Measurements from ENCODE around the gene HRH4.

HRH4 gene

GRCh38 chr18:24517554-24517953 is 57.1 kb downstream of the HRH4 start:
- DNase-seq (ENCODE audit: low read depth in 1 of 2, low spot score in 1 of 2): no peak
- TF ChIP-seq GABPA (IDR thresholded peaks at IDR 0.05; ENCODE audit: low read depth): no peak
- no peak for TF ChIP-seq SPI1 (IDR thresholded peaks at IDR 0.05; ENCODE audit: borderline replicate concordance, low read depth)
- TF ChIP-seq REST (IDR thresholded peaks at IDR 0.05; ENCODE audit: insufficient replicate concordance, low read depth): no peak
- TF ChIP-seq POLR2AphosphoS5 (IDR thresholded peaks at IDR 0.05; ENCODE audit: low read depth): no peak
- no peak for TF ChIP-seq CTCF (IDR thresholded peaks at IDR 0.05; ENCODE audit: insufficient read depth, low read length)
- Histone ChIP-seq H3K4me3 (replicated peaks; ENCODE audit: insufficient read depth, low read length) (no peak overlapping the region), H3K27me3 (ENCODE audit: insufficient read depth, poor library complexity, severe bottlenecking) (no peaks in the 10 kb centered on the region), H3K27ac (replicated peaks) (no peak overlapping the region)

- no peaks in the 10 kb centered on the region for H3K27me3 ChIP-seq (ENCODE audit: insufficient read depth, poor library complexity, severe bottlenecking)
- no peak overlapping the region for H3K4me3 ChIP-seq (replicated peaks; ENCODE audit: insufficient read depth, low read length)
- H3K27ac ChIP-seq (replicated peaks): no peak overlapping the region
- no peak for DNase-seq (ENCODE audit: low read depth in 1 of 2, low spot score in 1 of 2)
- TF ChIP-seq CTCF (IDR thresholded peaks at IDR 0.05; ENCODE audit: insufficient read depth, low read length): no peak
These were observed 58.2 kb downstream of the HRH4 start for GRCh38 chr18:24518596-24518995.

Measured in HL-60 (cell line).